ENCODE results near the gene RRP1.

GRCh38 chr21:43825936-43826622 is 36.7 kb downstream of the RRP1 start:
- no peak for TF ChIP-seq CTCF (conservative IDR thresholded peaks at IDR 0.05; ENCODE audit: low read length)
- TF ChIP-seq EZH2phosphoT487 (IDR thresholded peaks at IDR 0.05; ENCODE audit: borderline replicate concordance, low read depth, low read length), result no peak

Measured in OCI-LY7 (cell line).